ENCODE data around the gene SRSF10. TPM values are rescaled to one million over a fixed set of nuclear protein-coding genes. Genes with fewer than 3 reads are reported as not detected.
"Not testable (repeated sequence)": the region's sequence is repeated elsewhere in the genome, so short reads cannot be mapped to it uniquely, and the experiment has no call there.

Gene SRSF10
- total and polyA plus RNA-seq, 2 donors, result 106 to 145 TPM

DNA sequence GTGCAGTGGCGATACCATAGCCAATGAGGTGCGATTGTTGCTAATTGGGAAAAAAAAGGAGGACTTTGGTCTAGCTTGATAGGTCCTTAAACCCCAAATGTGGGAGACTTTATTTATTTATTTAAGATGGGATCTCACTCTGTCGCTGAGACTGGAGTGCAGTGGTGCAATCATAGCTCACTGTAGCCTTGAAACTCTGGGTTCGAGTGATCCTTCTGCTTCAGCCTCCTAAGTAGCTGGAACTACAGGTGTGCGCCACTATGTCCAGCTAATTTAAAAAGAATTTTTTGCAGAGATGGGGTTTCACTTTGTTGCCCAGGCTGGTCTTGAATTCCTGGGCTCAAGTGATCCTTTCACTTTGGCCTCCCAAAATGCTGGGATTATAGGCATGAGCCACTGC, 24.0 kb upstream of the SRSF10 start:
- H3K27me3 ChIP-seq (ENCODE audit: control insufficient read depth in 2 of 2, insufficient read depth in 1 of 2, low read length in 1 of 2), result no peaks in the 10 kb centered on the region
- WGBS, result 96% methylated on average over 5 of the region's 5 CpGs

DNA sequence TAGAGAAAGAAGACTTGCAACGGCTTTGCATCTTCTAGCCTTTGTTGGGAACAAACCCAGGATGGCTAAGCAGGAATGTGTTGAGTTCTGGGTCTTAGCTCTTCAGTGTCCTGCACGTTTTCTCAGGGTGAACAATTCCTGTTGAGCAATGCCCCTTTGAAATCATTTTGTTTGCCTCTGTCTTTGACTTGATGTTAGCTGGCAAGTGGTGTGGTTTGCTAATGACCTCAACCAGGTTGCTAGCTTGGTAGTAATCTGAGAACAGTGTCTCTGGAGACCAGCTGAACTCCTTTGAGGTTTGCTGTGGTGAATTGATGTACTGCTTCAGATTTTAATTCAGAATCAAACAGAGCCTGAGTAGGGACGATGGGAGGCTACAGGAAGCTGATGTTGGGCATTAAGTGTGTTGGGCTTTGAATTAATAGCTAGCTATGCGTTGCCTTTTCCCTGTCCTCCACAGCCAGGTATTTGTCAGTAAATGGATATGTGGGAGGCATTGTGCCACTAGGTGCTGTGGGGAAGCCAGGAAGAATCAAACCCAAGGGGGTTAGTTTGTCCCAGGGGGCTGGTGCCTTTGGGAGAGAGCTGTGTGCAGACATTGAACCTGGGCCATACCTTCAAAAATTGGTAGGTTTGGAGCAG, 23.3 kb upstream of the SRSF10 start:
- 64% methylated on average over 4 of the region's 4 CpGs for WGBS
- no peaks in the 10 kb centered on the region for H3K36me3 ChIP-seq (ENCODE audit: control insufficient read depth in 2 of 2, insufficient read depth in 2 of 2, low read length in 1 of 2)
- H3K4me3 ChIP-seq (ENCODE audit: low read length in 2 of 2), result no peak overlapping the region
- H3K27me3 ChIP-seq (ENCODE audit: control insufficient read depth in 2 of 2, insufficient read depth in 1 of 2, low read length in 1 of 2), result no peaks in the 10 kb centered on the region
- H3K9me3 ChIP-seq (ENCODE audit: control insufficient read depth in 2 of 2, insufficient read depth in 1 of 2, low read length in 1 of 2), result no peaks in the 10 kb centered on the region
- no peaks in the 10 kb centered on the region for H3K4me1 ChIP-seq (ENCODE audit: control insufficient read depth in 2 of 2, insufficient read depth in 2 of 2, low read length in 2 of 2)
- no peak for DNase-seq (ENCODE audit: low read depth in 6 of 9, low spot score in 9 of 9)
- no peak overlapping the region for H3K27ac ChIP-seq (ENCODE audit: low read depth in 1 of 2, low read length in 1 of 2)

More for the DNA sequence above, 24.0 kb upstream of the SRSF10 start:
- Histone ChIP-seq H3K9me3 (ENCODE audit: control insufficient read depth in 2 of 2, insufficient read depth in 1 of 2, low read length in 1 of 2) (no peaks in the 10 kb centered on the region), H3K4me3 (ENCODE audit: low read length in 2 of 2) (no peak overlapping the region), H3K36me3 (ENCODE audit: control insufficient read depth in 2 of 2, insufficient read depth in 2 of 2, low read length in 1 of 2) (no peaks in the 10 kb centered on the region), H3K4me1 (ENCODE audit: control insufficient read depth in 2 of 2, insufficient read depth in 2 of 2, low read length in 2 of 2) (no peaks in the 10 kb centered on the region), H3K27ac (ENCODE audit: low read depth in 1 of 2, low read length in 1 of 2) (no peak overlapping the region)
- no peak for DNase-seq (ENCODE audit: low read depth in 6 of 9, low spot score in 9 of 9)

DNA sequence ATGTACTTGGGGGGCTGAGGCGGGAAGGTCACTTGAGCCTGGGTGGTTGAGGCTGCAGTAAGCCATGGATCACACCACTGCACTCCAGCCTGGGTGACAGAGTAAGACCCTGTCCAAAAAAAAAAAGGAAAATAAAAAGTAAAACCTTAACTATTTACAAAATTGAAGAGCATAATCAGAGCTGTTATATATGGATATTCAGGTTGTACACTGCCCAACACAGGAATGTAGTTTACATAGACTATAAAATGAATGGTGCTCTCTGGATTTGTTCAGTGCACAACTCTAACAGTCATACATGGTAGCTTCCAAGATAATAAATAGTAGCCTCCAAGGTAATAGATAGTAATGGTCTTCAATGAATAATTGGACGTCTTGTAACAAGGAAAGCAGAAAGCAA, 22.6 kb upstream of the SRSF10 start:
- H3K4me1 ChIP-seq (ENCODE audit: control insufficient read depth in 2 of 2, insufficient read depth in 2 of 2, low read length in 2 of 2), result no peaks in the 10 kb centered on the region
- H3K36me3 ChIP-seq (ENCODE audit: control insufficient read depth in 2 of 2, insufficient read depth in 2 of 2, low read length in 1 of 2), result no peaks in the 10 kb centered on the region
- no peak overlapping the region for H3K27ac ChIP-seq (ENCODE audit: low read depth in 1 of 2, low read length in 1 of 2)
- H3K4me3 ChIP-seq (ENCODE audit: low read length in 2 of 2), result no peak overlapping the region
- 92% methylated on average over 2 of the region's 2 CpGs for WGBS
- DNase-seq (ENCODE audit: low read depth in 6 of 9, low spot score in 9 of 9), result no peak
- no peaks in the 10 kb centered on the region for H3K9me3 ChIP-seq (ENCODE audit: control insufficient read depth in 2 of 2, insufficient read depth in 1 of 2, low read length in 1 of 2)
- H3K27me3 ChIP-seq (ENCODE audit: control insufficient read depth in 2 of 2, insufficient read depth in 1 of 2, low read length in 1 of 2), result no peaks in the 10 kb centered on the region

DNA sequence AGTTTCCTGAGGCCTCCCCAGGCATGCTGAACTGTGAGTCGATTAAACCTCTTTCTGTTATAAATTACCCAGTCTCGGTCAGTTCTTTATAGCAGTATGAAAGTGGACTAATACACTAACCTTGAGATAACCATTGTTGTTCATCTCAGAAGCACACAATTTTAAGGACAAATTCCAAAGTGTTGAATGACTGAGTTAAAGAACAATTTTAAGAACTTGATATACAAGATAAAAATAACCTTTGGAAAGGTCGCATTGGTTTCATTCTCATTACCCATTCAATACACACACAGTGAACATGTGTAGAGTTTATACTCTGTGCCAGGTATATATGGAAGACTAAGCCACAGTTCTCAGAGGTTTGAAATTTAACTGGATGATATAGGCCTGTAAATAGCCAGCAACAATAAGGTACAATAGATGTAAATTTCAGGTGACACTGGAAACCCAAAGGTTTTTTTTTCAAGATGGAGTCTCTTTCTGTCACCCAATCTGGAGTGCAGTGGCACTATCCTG, 19.1 kb upstream of the SRSF10 start:
- DNase-seq (ENCODE audit: low read depth in 6 of 9, low spot score in 9 of 9), result no peak
- H3K4me3 ChIP-seq (ENCODE audit: low read length in 2 of 2), result no peak overlapping the region
- WGBS, result 92% methylated on average over 3 of the region's 3 CpGs
- H3K36me3 ChIP-seq (ENCODE audit: control insufficient read depth in 2 of 2, insufficient read depth in 2 of 2, low read length in 1 of 2), result no peaks in the 10 kb centered on the region
- H3K9me3 ChIP-seq (ENCODE audit: control insufficient read depth in 2 of 2, insufficient read depth in 1 of 2, low read length in 1 of 2), result no peaks in the 10 kb centered on the region
- no peak overlapping the region for H3K27ac ChIP-seq (ENCODE audit: low read depth in 1 of 2, low read length in 1 of 2)
- no peaks in the 10 kb centered on the region for H3K27me3 ChIP-seq (ENCODE audit: control insufficient read depth in 2 of 2, insufficient read depth in 1 of 2, low read length in 1 of 2)
- no peaks in the 10 kb centered on the region for H3K4me1 ChIP-seq (ENCODE audit: control insufficient read depth in 2 of 2, insufficient read depth in 2 of 2, low read length in 2 of 2)

DNA sequence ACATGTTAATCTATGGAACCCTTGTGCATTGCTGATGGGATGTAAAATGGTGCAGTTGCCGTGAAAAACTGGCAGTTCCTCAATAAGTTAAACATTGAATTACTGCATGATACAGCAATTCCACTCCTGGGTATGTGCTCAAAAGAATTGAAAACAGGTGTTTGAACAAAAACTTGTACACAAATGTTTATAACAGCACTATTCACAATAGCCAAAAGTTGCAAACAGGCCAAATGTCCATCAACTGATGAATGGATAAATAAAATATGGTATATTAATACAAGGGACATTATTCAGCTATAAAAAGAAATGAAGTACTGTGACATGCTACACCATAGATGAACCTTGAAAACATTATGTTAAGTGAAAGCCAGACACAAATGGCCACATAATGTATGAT, 17.7 kb upstream of the SRSF10 start:
- WGBS, result 93% methylated on average over 1 of the region's 1 CpG
- Histone ChIP-seq H3K36me3 (ENCODE audit: control insufficient read depth in 2 of 2, insufficient read depth in 2 of 2, low read length in 1 of 2) (no peaks in the 10 kb centered on the region), H3K27me3 (ENCODE audit: control insufficient read depth in 2 of 2, insufficient read depth in 1 of 2, low read length in 1 of 2) (no peaks in the 10 kb centered on the region), H3K4me1 (ENCODE audit: control insufficient read depth in 2 of 2, insufficient read depth in 2 of 2, low read length in 2 of 2) (no peaks in the 10 kb centered on the region), H3K27ac (ENCODE audit: low read depth in 1 of 2, low read length in 1 of 2) (no peak overlapping the region), H3K4me3 (ENCODE audit: low read length in 2 of 2) (no peak overlapping the region), H3K9me3 (ENCODE audit: control insufficient read depth in 2 of 2, insufficient read depth in 1 of 2, low read length in 1 of 2) (no peaks in the 10 kb centered on the region)
- DNase-seq (ENCODE audit: low read depth in 6 of 9, low spot score in 9 of 9), result no peak

DNA sequence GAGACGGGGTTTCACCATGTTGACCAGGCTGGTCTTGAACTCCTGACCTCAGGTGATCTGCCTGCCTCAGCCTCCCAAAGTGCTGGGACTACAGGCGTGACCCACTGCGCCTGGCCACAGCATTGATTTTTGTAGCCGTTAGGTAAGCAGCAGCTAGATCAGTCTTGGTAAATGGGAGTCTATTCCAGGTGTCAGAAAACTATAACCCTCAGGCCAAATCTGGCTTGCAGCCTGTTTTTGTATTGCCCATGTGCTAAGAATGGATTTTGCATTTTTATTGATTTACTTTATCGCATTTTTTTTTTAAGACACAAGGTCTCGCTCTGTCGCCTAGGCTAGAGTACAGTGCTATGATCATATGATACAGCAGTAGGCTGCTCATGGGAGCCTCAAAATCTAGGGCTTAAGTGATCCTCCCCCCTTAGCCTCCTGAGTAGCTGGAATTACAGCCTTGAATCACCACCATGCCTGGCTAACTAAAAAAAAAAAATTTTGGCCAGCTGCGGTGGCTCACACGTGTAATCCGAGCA, 16.6 kb upstream of the SRSF10 start:
- no peaks in the 10 kb centered on the region for H3K36me3 ChIP-seq (ENCODE audit: control insufficient read depth in 2 of 2, insufficient read depth in 2 of 2, low read length in 1 of 2)
- WGBS, result 98% methylated on average over 10 of the region's 10 CpGs

DNA sequence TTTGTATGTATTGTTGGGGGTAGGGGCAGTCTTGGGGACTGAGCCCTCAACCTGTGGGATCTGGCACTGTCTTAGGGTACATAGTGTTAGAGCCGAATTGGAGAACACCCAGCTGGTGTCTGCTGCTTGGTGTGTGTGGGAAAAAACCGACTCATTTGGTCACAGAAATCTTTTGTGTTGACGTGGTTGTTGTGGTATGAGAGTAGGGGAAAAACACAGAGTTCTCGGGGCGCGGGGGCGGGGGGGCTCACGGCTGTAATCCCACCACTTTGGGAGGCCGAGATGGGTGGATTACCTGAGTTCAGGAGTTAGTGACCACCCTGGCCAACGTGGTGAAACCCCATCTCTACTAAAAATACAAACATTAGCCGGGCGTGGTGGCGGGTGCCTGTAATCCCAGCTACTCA, 15.3 kb upstream of the SRSF10 start:
- H3K27me3 ChIP-seq (ENCODE audit: control insufficient read depth in 2 of 2, insufficient read depth in 1 of 2, low read length in 1 of 2), result no peaks in the 10 kb centered on the region
- DNase-seq (ENCODE audit: low read depth in 6 of 9, low spot score in 9 of 9), result no peak
- no peak overlapping the region for H3K4me3 ChIP-seq (ENCODE audit: low read length in 2 of 2)
- H3K27ac ChIP-seq (ENCODE audit: low read depth in 1 of 2, low read length in 1 of 2), result no peak overlapping the region
- 73% methylated on average over 13 of the region's 13 CpGs for WGBS
- H3K4me1 ChIP-seq (ENCODE audit: control insufficient read depth in 2 of 2, insufficient read depth in 2 of 2, low read length in 2 of 2), result no peaks in the 10 kb centered on the region
- H3K36me3 ChIP-seq (ENCODE audit: control insufficient read depth in 2 of 2, insufficient read depth in 2 of 2, low read length in 1 of 2), result no peaks in the 10 kb centered on the region
- H3K9me3 ChIP-seq (ENCODE audit: control insufficient read depth in 2 of 2, insufficient read depth in 1 of 2, low read length in 1 of 2), result no peaks in the 10 kb centered on the region

More for the DNA sequence above, 16.6 kb upstream of the SRSF10 start:
- Histone ChIP-seq H3K4me3 (ENCODE audit: low read length in 2 of 2) (no peak overlapping the region), H3K27me3 (ENCODE audit: control insufficient read depth in 2 of 2, insufficient read depth in 1 of 2, low read length in 1 of 2) (no peaks in the 10 kb centered on the region), H3K4me1 (ENCODE audit: control insufficient read depth in 2 of 2, insufficient read depth in 2 of 2, low read length in 2 of 2) (no peaks in the 10 kb centered on the region), H3K27ac (ENCODE audit: low read depth in 1 of 2, low read length in 1 of 2) (no peak overlapping the region), H3K9me3 (ENCODE audit: control insufficient read depth in 2 of 2, insufficient read depth in 1 of 2, low read length in 1 of 2) (no peaks in the 10 kb centered on the region)
- no peak for DNase-seq (ENCODE audit: low read depth in 6 of 9, low spot score in 9 of 9)

DNA sequence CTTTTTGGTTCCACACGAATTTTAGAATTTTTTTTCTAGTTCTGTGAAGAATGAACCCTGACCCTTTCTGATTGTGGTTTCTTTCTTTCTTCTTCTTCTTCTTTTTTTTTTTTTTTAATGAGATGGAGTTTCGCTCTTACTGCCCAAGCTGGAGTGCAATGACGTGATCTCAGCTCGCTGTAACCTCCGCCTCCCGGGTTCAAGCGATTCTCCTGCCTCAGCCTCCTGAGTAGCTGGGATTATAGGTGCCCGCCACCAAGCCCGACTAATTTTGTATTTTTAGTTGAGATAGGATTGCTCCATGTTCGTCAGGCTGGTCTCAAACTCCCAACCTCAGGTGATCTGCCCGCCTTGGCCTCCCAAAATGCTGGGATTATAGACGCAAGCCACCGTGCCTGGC, 11.9 kb upstream of the SRSF10 start:
- not testable (repeated sequence) for H3K27me3 ChIP-seq (ENCODE audit: control insufficient read depth in 2 of 2, insufficient read depth in 1 of 2, low read length in 1 of 2); H3K4me1 ChIP-seq (ENCODE audit: control insufficient read depth in 2 of 2, insufficient read depth in 2 of 2, low read length in 2 of 2); H3K4me3 ChIP-seq (ENCODE audit: low read length in 2 of 2); DNase-seq (ENCODE audit: low read depth in 6 of 9, low spot score in 9 of 9); H3K9me3 ChIP-seq (ENCODE audit: control insufficient read depth in 2 of 2, insufficient read depth in 1 of 2, low read length in 1 of 2); H3K27ac ChIP-seq (ENCODE audit: low read depth in 1 of 2, low read length in 1 of 2); H3K36me3 ChIP-seq (ENCODE audit: control insufficient read depth in 2 of 2, insufficient read depth in 2 of 2, low read length in 1 of 2)
- WGBS, result 86% methylated on average over 13 of the region's 13 CpGs

DNA sequence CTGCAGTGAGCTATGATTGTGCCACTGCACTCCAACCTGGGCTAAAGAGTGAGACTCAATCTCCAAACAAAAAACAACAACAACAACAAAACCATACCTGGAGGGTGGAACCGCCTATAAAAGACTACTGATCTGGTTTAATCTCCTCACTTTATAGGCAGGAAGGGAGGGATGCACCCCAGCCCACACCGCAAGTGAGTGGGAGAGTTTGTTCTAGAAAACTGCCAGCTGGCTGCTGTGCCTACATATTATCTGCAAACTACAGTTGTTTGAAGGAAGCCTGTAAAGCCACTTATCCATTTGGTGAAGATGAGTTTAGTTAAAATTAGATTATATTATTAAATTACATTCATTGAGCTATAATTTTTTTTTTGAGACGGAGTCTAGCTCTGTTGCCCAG, 9.1 kb upstream of the SRSF10 start:
- Histone ChIP-seq H3K36me3 (ENCODE audit: control insufficient read depth in 2 of 2, insufficient read depth in 2 of 2, low read length in 1 of 2) (no peaks in the 10 kb centered on the region), H3K27me3 (ENCODE audit: control insufficient read depth in 2 of 2, insufficient read depth in 1 of 2, low read length in 1 of 2) (no peaks in the 10 kb centered on the region), H3K4me3 (ENCODE audit: low read length in 2 of 2) (no peak overlapping the region), H3K4me1 (ENCODE audit: control insufficient read depth in 2 of 2, insufficient read depth in 2 of 2, low read length in 2 of 2) (peaks cover 0 to 2% of the 10 kb centered on the region in 2 donors), H3K9me3 (ENCODE audit: control insufficient read depth in 2 of 2, insufficient read depth in 1 of 2, low read length in 1 of 2) (no peaks in the 10 kb centered on the region), H3K27ac (ENCODE audit: low read depth in 1 of 2, low read length in 1 of 2) (no peak overlapping the region)
- 85% methylated on average over 3 of the region's 3 CpGs for WGBS
- no peak for DNase-seq (ENCODE audit: low read depth in 6 of 9, low spot score in 9 of 9)
